Mesothelial cell of epicardium (in vitro differentiated cells): ENCODE data around the gene SHC2. TPM values are rescaled to one million over a fixed set of nuclear protein-coding genes. Genes with fewer than 3 reads are reported as not detected.
"Not testable (repeated sequence)": the region's sequence is repeated elsewhere in the genome, so short reads cannot be mapped to it uniquely, and the experiment has no call there.

ENCODE experiments used
- DNase-seq, 2 experiments: peaks; one replicate each; pipeline ENCODE4 v3.0.0; 2021; ENCODE audit warnings: low spot score in 2 of 2; ENCODE audit not compliant: unreplicated experiment in 2 of 2
- H3K27ac Mint-ChIP-seq: 2 replicates; pipeline ENCODE4 v1.8.0; 2021; ENCODE audit warnings: mixed read lengths
- H3K27me3 Mint-ChIP-seq: 2 replicates; pipeline ENCODE4 v1.8.0; 2021; ENCODE audit warnings: low read depth, mixed read lengths
- H3K36me3 Mint-ChIP-seq: 2 replicates; pipeline ENCODE4 v1.8.0; 2021; ENCODE audit warnings: mixed read lengths
- H3K4me1 Mint-ChIP-seq: 2 replicates; pipeline ENCODE4 v1.8.0; 2021; ENCODE audit warnings: mixed read lengths
- H3K4me3 Mint-ChIP-seq: 2 replicates; pipeline ENCODE4 v1.8.0; 2021; ENCODE audit warnings: mild to moderate bottlenecking, moderate library complexity, mixed read lengths
- H3K9me3 Mint-ChIP-seq: 2 replicates; pipeline ENCODE4 v1.8.0; 2021; ENCODE audit warnings: mixed read lengths
- CTCF ChIP-seq: fragments of 200-600 bp; sonication (generic); IDR thresholded peaks from one replicate; pipeline ENCODE4 v1.5.0; 2021; ENCODE audit warnings: antibody characterized with exemption; ENCODE audit not compliant: unreplicated experiment
- total RNA-seq: library from RNA; stranded (reverse); gene quantifications from 3 replicates; pipeline ENCODE4 v1.2.1, GENCODE V29; 2021

SHC2 gene
- total RNA-seq, 1 donor from 2014 or later: 86.4 TPM

GRCh38 chr19:413756-414420, 46.9 kb downstream of the SHC2 start:
- Mint-ChIP-seq H3K36me3 (peaks cover 3% of the 10 kb centered on the region), H3K4me1 (peaks cover 22% of the 10 kb centered on the region), H3K27ac (no peak overlapping the region), H3K9me3 (no peaks in the 10 kb centered on the region), H3K27me3 (peaks cover 13% of the 10 kb centered on the region), H3K4me3 (no peak overlapping the region)
- no peak for TF ChIP-seq CTCF
- no peak for DNase-seq

GRCh38 chr19:412356-413355, 48.2 kb downstream of the SHC2 start:
- DNase-seq: peak; percentile 13 to 37
- H3K4me3 Mint-ChIP-seq: no peak overlapping the region
- H3K9me3 Mint-ChIP-seq: no peaks in the 10 kb centered on the region
- peaks cover 16% of the 10 kb centered on the region for H3K4me1 Mint-ChIP-seq
- peaks cover 13% of the 10 kb centered on the region for H3K27me3 Mint-ChIP-seq
- no peak overlapping the region for H3K27ac Mint-ChIP-seq
- TF ChIP-seq CTCF: no peak
- no peaks in the 10 kb centered on the region for H3K36me3 Mint-ChIP-seq

GRCh38 chr19:411723-412355, 49.0 kb downstream of the SHC2 start:
- H3K27me3 Mint-ChIP-seq: peaks cover 13% of the 10 kb centered on the region
- no peaks in the 10 kb centered on the region for H3K9me3 Mint-ChIP-seq
- H3K36me3 Mint-ChIP-seq: no peaks in the 10 kb centered on the region
- no peak for TF ChIP-seq CTCF
- H3K4me3 Mint-ChIP-seq: no peak overlapping the region
- peak in 1 of 2 experiments; percentile 33 for DNase-seq
- peaks cover 10% of the 10 kb centered on the region for H3K4me1 Mint-ChIP-seq
- H3K27ac Mint-ChIP-seq: no peak overlapping the region

GRCh38 chr19:411121-411722, 49.6 kb downstream of the SHC2 start:
- H3K4me1 Mint-ChIP-seq, H3K27ac Mint-ChIP-seq, H3K4me3 Mint-ChIP-seq, DNase-seq, H3K36me3 Mint-ChIP-seq, H3K9me3 Mint-ChIP-seq: not testable (repeated sequence)
- peaks cover 13% of the 10 kb centered on the region for H3K27me3 Mint-ChIP-seq

GRCh38 chr19:410243-410781, 50.5 kb downstream of the SHC2 start:
- Mint-ChIP-seq H3K36me3 (no peaks in the 10 kb centered on the region), H3K9me3 (no peaks in the 10 kb centered on the region), H3K27me3 (peaks cover 13% of the 10 kb centered on the region), H3K27ac (no peak overlapping the region), H3K4me3 (no peak overlapping the region), H3K4me1 (peaks cover 10% of the 10 kb centered on the region)
- DNase-seq: peak in 1 of 2 experiments; percentile 36
- TF ChIP-seq CTCF: no peak
